GM23248 (cell line): ENCODE measurements around the gene KDM3B. TPM values are rescaled to one million over a fixed set of nuclear protein-coding genes. Genes with fewer than 3 reads are reported as not detected.
A peak's percentile ranks its signal among the peaks of the same experiment; 100 is the strongest.

Experiments used
- DNase-seq: peaks from one replicate; pipeline ENCODE4 v3.0.0-alpha.2; 2015
- H2AFZ ChIP-seq: fragments of 200-600 bp; sonication (generic); 2 replicates; pipeline ENCODE4 v1.6.1; 2016; ENCODE audit warnings: antibody characterized with exemption
- H3F3A ChIP-seq: fragments of 200-600 bp; sonication (generic); 2 replicates; pipeline ENCODE4 v1.6.1; 2016; ENCODE audit warnings: mild to moderate bottlenecking, antibody characterized with exemption, mixed run types; ENCODE audit not compliant: insufficient read depth
- H3K27ac ChIP-seq: fragments of 200-600 bp; sonication (generic); 2 replicates; pipeline ENCODE4 v1.5.1; 2016; ENCODE audit warnings: mild to moderate bottlenecking
- H3K27me3 ChIP-seq: fragments of 200-600 bp; sonication (generic); replicated peaks from 2 replicates; pipeline ENCODE4 v1.6.1; 2016; ENCODE audit warnings: mild to moderate bottlenecking; ENCODE audit not compliant: insufficient read depth
- H3K36me3 ChIP-seq: fragments of 200-600 bp; sonication (generic); 2 replicates; pipeline ENCODE4 v1.6.1; 2016; ENCODE audit warnings: low read depth, mild to moderate bottlenecking
- H3K4me1 ChIP-seq: fragments of 200-600 bp; sonication (generic); 2 replicates; pipeline ENCODE4 v1.6.1; 2016; ENCODE audit warnings: mild to moderate bottlenecking; ENCODE audit not compliant: insufficient read depth
- H3K4me2 ChIP-seq: fragments of 200-600 bp; sonication (generic); one replicate; pipeline ENCODE4 v1.6.1; 2016; ENCODE audit warnings: mild to moderate bottlenecking; ENCODE audit not compliant: unreplicated experiment
- H3K4me3 ChIP-seq: fragments of 200-600 bp; sonication (generic); 2 replicates; pipeline ENCODE4 v1.5.1; 2016; ENCODE audit warnings: mild to moderate bottlenecking
- H3K79me2 ChIP-seq: fragments of 200-600 bp; sonication (generic); 2 replicates; pipeline ENCODE4 v1.6.1; 2016; ENCODE audit warnings: mild to moderate bottlenecking; ENCODE audit not compliant: insufficient read depth
- H3K9ac ChIP-seq: fragments of 200-600 bp; sonication (generic); 2 replicates; pipeline ENCODE4 v1.6.1; 2016; ENCODE audit warnings: mild to moderate bottlenecking
- H3K9me2 ChIP-seq: fragments of 200-600 bp; sonication (generic); 2 replicates; pipeline ENCODE4 v1.6.1; 2016; ENCODE audit warnings: mixed run types, mild to moderate bottlenecking, moderate library complexity; ENCODE audit not compliant: insufficient read depth
- H3K9me3 ChIP-seq: fragments of 200-600 bp; sonication (generic); one replicate; pipeline ENCODE4 v1.6.1; 2017; ENCODE audit warnings: low read depth
- H4K20me1 ChIP-seq: fragments of 200-600 bp; sonication (generic); 2 replicates; pipeline ENCODE4 v1.6.0; 2016; ENCODE audit not compliant: insufficient read depth
- EZH2 ChIP-seq: fragments of 200-600 bp; sonication (generic); IDR thresholded peaks from 2 replicates; pipeline ENCODE4 v1.6.1; 2018; ENCODE audit warnings: antibody characterized with exemption, mild to moderate bottlenecking; ENCODE audit not compliant: insufficient read depth, poor library complexity, severe bottlenecking
- EZH2phosphoT487 ChIP-seq: fragments of 200-600 bp; sonication (generic); IDR thresholded peaks from 2 replicates; pipeline ENCODE4 v1.6.1; 2018; ENCODE audit warnings: antibody characterized with exemption, moderate library complexity, mild to moderate bottlenecking, low read depth; ENCODE audit not compliant: insufficient read depth
- WGBS, 2 experiments: methylation state at CpG; one replicate each; pipeline ENCODE4 v1.1.6; 2015 to 2017; ENCODE audit warnings: low lambda C conversion rate in 2 of 2, low coverage in 1 of 2; ENCODE audit errors: missing lambda C conversion rate in 2 of 2; 5-methylcytosine and 5-hydroxymethylcytosine counted together
- in situ Hi-C: fragments of 300-500 bp; cut with MboI; formaldehyde crosslinking; loops from 2 replicates; pipeline ENCODE4 v1.15.0; 2020
- polyA plus RNA-seq: library from polyadenylated mRNA; unstranded; fragments of >200 nt; fragmentation: Nextera tagmentation; extraction: Ambion mirVana; gene quantifications from 2 replicates; pipeline ENCODE4 v1.2.1, GENCODE V29; 2016
- total RNA-seq: library from RNA; depleted of rRNA; stranded (reverse); fragments of >200 nt; shearing (Covaris generic); gene quantifications from 2 replicates; pipeline ENCODE4 v1.2.3, GENCODE V29; 2014

The KDM3B gene
- total and polyA plus RNA-seq, 2 experiments from 2014 or later, result 12.6 to 28.3 TPM

GRCh38 chr5:138464008-138464387, 111.5 kb downstream of the KDM3B start:
- Histone ChIP-seq H3F3A (peaks cover 27% of the 10 kb centered on the region), H3K27me3 (no peaks in the 10 kb centered on the region), H3K27ac (peak overlapping the region; percentile 96), H4K20me1 (peaks cover 20% of the 10 kb centered on the region), H3K4me1 (peaks cover 32% of the 10 kb centered on the region), H3K9ac (peak overlapping the region; percentile 90), H3K4me3 (peak overlapping the region; percentile 85), H3K9me3 (no peaks in the 10 kb centered on the region), H3K9me2 (no peaks in the 10 kb centered on the region), H2AFZ (peak overlapping the region; percentile 84), H3K36me3 (peaks cover 22% of the 10 kb centered on the region; the same call in 1 of the 2 replicates), H3K79me2 (peaks cover 35% of the 10 kb centered on the region), H3K4me2 (peak overlapping the region; percentile 99)
- 1 to 3% methylated on average over 26 to 28 of the region's 34 CpGs for WGBS, 2 experiments
- TF ChIP-seq EZH2phosphoT487, result no peak
- TF ChIP-seq EZH2, result no peak
- in situ Hi-C loops, result no loop called here
- peak; percentile 97 for DNase-seq

GRCh38 chr5:138464388-138465260, 112.1 kb downstream of the KDM3B start:
- 1% methylated on average over 52 to 64 of the region's 64 CpGs for WGBS, 2 experiments
- Histone ChIP-seq H3K9me2 (no peaks in the 10 kb centered on the region), H3K9ac (peak overlapping the region; percentile 90), H3F3A (peaks cover 33% of the 10 kb centered on the region), H3K79me2 (peaks cover 37% of the 10 kb centered on the region), H4K20me1 (peaks cover 20% of the 10 kb centered on the region), H3K4me3 (peak overlapping the region; percentile 85), H3K36me3 (peaks cover 22% of the 10 kb centered on the region; the same call in 1 of the 2 replicates), H3K9me3 (no peaks in the 10 kb centered on the region), H3K4me1 (peaks cover 35% of the 10 kb centered on the region), H3K4me2 (peak overlapping the region; percentile 99), H2AFZ (peak overlapping the region; percentile 80), H3K27ac (peak overlapping the region; percentile 96), H3K27me3 (no peaks in the 10 kb centered on the region)
- DNase-seq, result peak; percentile 99
- no peak for TF ChIP-seq EZH2
- in situ Hi-C loops, result no loop called here

GRCh38 chr5:138465261-138466124, 113.0 kb downstream of the KDM3B start, which contains the start of gene EGR1:
Gene EGR1, plus strand, starts transcription at chr5:138465479. Its CDS starts 283 bp downstream, at chr5:138465762.
- in situ Hi-C loops, result no loop called here
- H2AFZ ChIP-seq, result peak within 1 kb of the TSS; percentile 80
- H3K4me2 ChIP-seq, result peak within 1 kb of the TSS; percentile 99
- peaks cover 20% of the 10 kb centered on the region for H4K20me1 ChIP-seq
- H3K4me3 ChIP-seq, result peak within 1 kb of the TSS; percentile 85
- no peaks in the 10 kb centered on the region for H3K27me3 ChIP-seq
- H3K79me2 ChIP-seq, result peaks cover 37% of the 10 kb centered on the region
- WGBS, 2 experiments, result 1% methylated on average over 61 to 80 of the region's 85 CpGs
- peaks cover 35% of the 10 kb centered on the region for H3K4me1 ChIP-seq
- peaks cover 42% of the 10 kb centered on the region for H3F3A ChIP-seq
- H3K27ac ChIP-seq, result peak within 1 kb of the TSS; percentile 96
- H3K9ac ChIP-seq, result peak within 1 kb of the TSS; percentile 90
- H3K9me2 ChIP-seq, result no peaks in the 10 kb centered on the region
- H3K36me3 ChIP-seq, result peaks cover 22% of the 10 kb centered on the region; the same call in 1 of the 2 replicates
- peak; percentile 98 for DNase-seq
- H3K9me3 ChIP-seq, result no peaks in the 10 kb centered on the region
- no peak for TF ChIP-seq EZH2phosphoT487
- no peak for TF ChIP-seq EZH2

- Histone ChIP-seq H3K4me3 (peak overlapping the region; percentile 85), H3K4me1 (peaks cover 31% of the 10 kb centered on the region), H3K27ac (peak overlapping the region; percentile 96), H3K27me3 (no peaks in the 10 kb centered on the region), H3K79me2 (peaks cover 37% of the 10 kb centered on the region), H3K9ac (peak overlapping the region; percentile 90), H2AFZ (no peak overlapping the region), H3K9me2 (no peaks in the 10 kb centered on the region), H3K36me3 (peaks cover 22% of the 10 kb centered on the region; the same call in 1 of the 2 replicates), H3K9me3 (no peaks in the 10 kb centered on the region), H4K20me1 (peaks cover 20% of the 10 kb centered on the region), H3K4me2 (peak overlapping the region; percentile 81), H3F3A (peaks cover 50% of the 10 kb centered on the region)
- in situ Hi-C loops, result no loop called here
- peak; percentile 64 for DNase-seq
- 3 to 5% methylated on average over 28 to 39 of the region's 39 CpGs for WGBS, 2 experiments
- TF ChIP-seq EZH2 (no peak), EZH2phosphoT487 (no peak)
Measured at GRCh38 chr5:138466125-138466899, 113.8 kb downstream of the KDM3B start.
